WTC11 (cell line): Measurements from ENCODE around the gene CX3CL1. TPM values are rescaled to one million over a fixed set of nuclear protein-coding genes. Genes with fewer than 3 reads are reported as not detected.

Experiments used
- ATAC-seq: fragments of 200-7000 bp; cut with Tn5 transposase; 2 replicates; pipeline ENCODE4 v1.10.0; 2021; ENCODE audit warnings: mild to moderate bottlenecking, moderate library complexity
- CTCF ChIA-PET: fragments of 300-600 bp; sonication (Branson Sonifier 250); formaldehyde crosslinking; loops from one replicate; lab custom pipeline; 2021; ENCODE audit warnings: antibody characterized with exemption; lab: Charles Lee
- POLR2A ChIA-PET: fragments of 350-600 bp; sonication (Branson Sonifier 250); formaldehyde crosslinking; loops from one replicate; lab custom pipeline; 2021; ENCODE audit warnings: antibody characterized with exemption; lab: Charles Lee
- DNase-seq: peaks from one replicate; pipeline ENCODE4 v3.0.0; 2021; ENCODE audit warnings: low spot score
- H3K27ac Mint-ChIP-seq: 2 replicates; pipeline ENCODE4 v1.8.0; 2021; ENCODE audit warnings: mixed read lengths
- H3K27me3 Mint-ChIP-seq: 2 replicates; pipeline ENCODE4 v1.8.0; 2021; ENCODE audit warnings: low read depth, mild to moderate bottlenecking, moderate library complexity, mixed read lengths
- H3K36me3 Mint-ChIP-seq: 2 replicates; pipeline ENCODE4 v1.8.0; 2021; ENCODE audit warnings: mixed read lengths
- H3K4me1 Mint-ChIP-seq: 2 replicates; pipeline ENCODE4 v1.8.0; 2022; ENCODE audit warnings: mixed read lengths
- H3K4me3 Mint-ChIP-seq: 2 replicates; pipeline ENCODE4 v1.8.0; 2021; ENCODE audit warnings: mild to moderate bottlenecking, moderate library complexity, mixed read lengths
- H3K9me3 Mint-ChIP-seq: 2 replicates; pipeline ENCODE4 v1.8.0; 2021; ENCODE audit warnings: mixed read lengths
- ETV6 ChIP-seq: sonication (generic); formaldehyde crosslinking; IDR thresholded peaks from 2 replicates; pipeline ENCODE4 v1.8.1; 2022; ENCODE audit warnings: mild to moderate bottlenecking, missing genetic modification reagents
- GTF2I ChIP-seq: fragments of 250-450 bp; sonication (Bioruptor Pico); conservative IDR thresholded peaks from 2 replicates; pipeline ENCODE4 v1.4.0; 2021; ENCODE audit warnings: mild to moderate bottlenecking
- NFATC4 ChIP-seq: fragments of 250-450 bp; sonication (Bioruptor Pico); IDR thresholded peaks from 2 replicates; pipeline ENCODE4 v1.9.0; 2021; ENCODE audit warnings: mild to moderate bottlenecking
- RORB ChIP-seq: fragments of 250-450 bp; sonication (Bioruptor Pico); IDR thresholded peaks from 2 replicates; pipeline ENCODE4 v1.9.0; 2021; ENCODE audit warnings: mild to moderate bottlenecking
- SOX15 ChIP-seq: fragments of 250-450 bp; sonication (Bioruptor Pico); IDR thresholded peaks from 2 replicates; pipeline ENCODE4 v1.9.0; 2021; ENCODE audit warnings: mild to moderate bottlenecking
- ZNF219 ChIP-seq: sonication (generic); formaldehyde crosslinking; IDR thresholded peaks from 2 replicates; pipeline ENCODE4 v1.8.0; 2023; ENCODE audit warnings: missing genetic modification reagents, mild to moderate bottlenecking, borderline replicate concordance
- total RNA-seq: library from RNA; stranded (reverse); gene quantifications from 3 replicates; pipeline ENCODE4 v1.2.3, GENCODE V29; 2021
- TF ChIP-seq, protein P1 (sequence below): fragments of 250-450 bp; sonication (Bioruptor Pico); IDR thresholded peaks from 2 replicates; pipeline ENCODE4 v2.1.2; 2022; ENCODE audit warnings: mild to moderate bottlenecking, moderate library complexity
- TF ChIP-seq, protein P2 (sequence below): fragments of 250-450 bp; sonication (Bioruptor Pico); IDR thresholded peaks from 2 replicates; pipeline ENCODE4 v1.9.0; 2021; ENCODE audit warnings: moderate library complexity, mild to moderate bottlenecking, inconsistent platforms, borderline replicate concordance
- TF ChIP-seq, protein P3 (sequence below): sonication (generic); formaldehyde crosslinking; IDR thresholded peaks from 2 replicates; pipeline ENCODE4 v1.8.0; 2022; ENCODE audit warnings: missing genetic modification reagents
- TF ChIP-seq, protein P4 (sequence below): fragments of 200-600 bp; IDR thresholded peaks from 2 replicates; pipeline ENCODE4 v1.8.0; 2022; ENCODE audit warnings: antibody characterized with exemption
- TF ChIP-seq, protein P5 (sequence below): fragments of 250-450 bp; sonication (Bioruptor Pico); conservative IDR thresholded peaks from 2 replicates; pipeline ENCODE4 v1.9.0; 2021; ENCODE audit warnings: mild to moderate bottlenecking

Gene CX3CL1
- total RNA-seq, 1 experiment from 2014 or later, result 1.2 TPM

DNA sequence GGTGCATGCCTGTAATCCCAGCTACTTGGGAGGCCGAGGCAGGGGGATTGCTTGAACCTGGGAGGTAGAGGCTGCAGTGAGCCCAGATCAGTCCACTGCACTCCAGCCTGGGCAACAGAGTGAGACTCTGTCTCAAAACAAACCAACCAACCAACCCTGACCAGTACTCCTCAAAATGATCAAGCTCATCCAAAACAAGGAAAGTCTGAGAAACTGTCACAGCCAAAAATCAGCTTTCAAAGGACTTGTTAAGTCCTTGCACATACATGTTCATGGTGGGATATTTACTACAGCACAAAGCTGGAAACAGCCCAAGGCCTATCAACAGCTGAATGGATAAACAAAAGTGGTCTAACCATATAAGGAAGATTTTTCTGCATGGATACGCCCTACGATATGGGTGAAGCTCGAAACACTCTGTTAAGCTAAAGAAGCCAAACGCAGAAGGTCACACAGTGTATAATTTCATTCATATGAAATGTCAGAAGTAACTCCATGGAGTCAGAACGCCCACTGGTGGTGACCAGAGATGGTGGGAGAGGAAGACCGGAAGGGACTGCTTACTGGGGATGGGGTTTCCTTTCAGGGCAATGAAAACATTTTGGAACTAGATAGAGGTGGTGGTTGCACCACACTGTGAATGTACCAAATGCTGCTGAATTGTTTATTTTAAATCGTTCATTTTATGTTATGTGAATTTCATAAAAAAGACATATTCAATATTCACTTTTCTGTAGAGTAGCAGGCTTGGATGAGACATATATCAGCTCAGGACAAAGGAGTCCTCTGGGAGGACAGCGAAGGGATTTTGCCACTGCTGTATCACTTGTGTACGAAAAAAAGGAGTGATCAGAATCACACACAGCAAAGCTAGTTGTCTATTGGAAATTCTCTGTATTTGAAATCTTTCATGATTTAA lies 50.0 kb downstream of the CX3CL1 start:
- no peaks in the 10 kb centered on the region for H3K27me3 Mint-ChIP-seq
- peaks cover 26% of the 10 kb centered on the region for H3K4me1 Mint-ChIP-seq
- no peaks in the 10 kb centered on the region for H3K9me3 Mint-ChIP-seq
- CTCF ChIA-PET, result interaction anchor here (0.6 to 1.7 kb wide), 11 partner anchors 25 to 122 kb away, joined by 3 to 16 read pairs (median 4); partner anchors contain the start of genes CIAPIN1, COQ9 and POLR2C
- POLR2A ChIA-PET, result no interaction called here
- no peak overlapping the region; the same call in 1 of the 2 replicates for H3K27ac Mint-ChIP-seq
- ATAC-seq (peak; percentile 37), DNase-seq (peak; percentile 50)
- H3K4me3 Mint-ChIP-seq, result no peak overlapping the region; the same call in 1 of the 2 replicates
- TF ChIP-seq, protein P1, sequence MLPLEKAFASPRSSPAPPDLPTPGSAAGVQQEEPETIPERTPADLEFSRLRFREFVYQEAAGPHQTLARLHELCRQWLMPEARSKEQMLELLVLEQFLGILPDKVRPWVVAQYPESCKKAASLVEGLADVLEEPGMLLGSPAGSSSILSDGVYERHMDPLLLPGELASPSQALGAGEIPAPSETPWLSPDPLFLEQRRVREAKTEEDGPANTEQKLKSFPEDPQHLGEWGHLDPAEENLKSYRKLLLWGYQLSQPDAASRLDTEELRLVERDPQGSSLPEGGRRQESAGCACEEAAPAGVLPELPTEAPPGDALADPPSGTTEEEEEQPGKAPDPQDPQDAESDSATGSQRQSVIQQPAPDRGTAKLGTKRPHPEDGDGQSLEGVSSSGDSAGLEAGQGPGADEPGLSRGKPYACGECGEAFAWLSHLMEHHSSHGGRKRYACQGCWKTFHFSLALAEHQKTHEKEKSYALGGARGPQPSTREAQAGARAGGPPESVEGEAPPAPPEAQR, result no peak
- TF ChIP-seq GTF2I (no peak), SOX15 (no peak), ETV6 (0 out of 2 replicates have a peak, but pooled peaks have one; percentile 43), RORB (CRISPR knock-in tag) (no peak)
- TF ChIP-seq, protein P2, sequence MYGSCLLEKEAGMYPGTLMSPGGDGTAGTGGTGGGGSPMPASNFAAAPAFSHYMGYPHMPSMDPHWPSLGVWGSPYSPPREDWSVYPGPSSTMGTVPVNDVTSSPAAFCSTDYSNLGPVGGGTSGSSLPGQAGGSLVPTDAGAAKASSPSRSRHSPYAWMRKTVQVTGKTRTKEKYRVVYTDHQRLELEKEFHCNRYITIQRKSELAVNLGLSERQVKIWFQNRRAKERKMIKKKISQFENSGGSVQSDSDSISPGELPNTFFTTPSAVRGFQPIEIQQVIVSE (CRISPR knock-in tag), result no peak
- TF ChIP-seq, protein P3, sequence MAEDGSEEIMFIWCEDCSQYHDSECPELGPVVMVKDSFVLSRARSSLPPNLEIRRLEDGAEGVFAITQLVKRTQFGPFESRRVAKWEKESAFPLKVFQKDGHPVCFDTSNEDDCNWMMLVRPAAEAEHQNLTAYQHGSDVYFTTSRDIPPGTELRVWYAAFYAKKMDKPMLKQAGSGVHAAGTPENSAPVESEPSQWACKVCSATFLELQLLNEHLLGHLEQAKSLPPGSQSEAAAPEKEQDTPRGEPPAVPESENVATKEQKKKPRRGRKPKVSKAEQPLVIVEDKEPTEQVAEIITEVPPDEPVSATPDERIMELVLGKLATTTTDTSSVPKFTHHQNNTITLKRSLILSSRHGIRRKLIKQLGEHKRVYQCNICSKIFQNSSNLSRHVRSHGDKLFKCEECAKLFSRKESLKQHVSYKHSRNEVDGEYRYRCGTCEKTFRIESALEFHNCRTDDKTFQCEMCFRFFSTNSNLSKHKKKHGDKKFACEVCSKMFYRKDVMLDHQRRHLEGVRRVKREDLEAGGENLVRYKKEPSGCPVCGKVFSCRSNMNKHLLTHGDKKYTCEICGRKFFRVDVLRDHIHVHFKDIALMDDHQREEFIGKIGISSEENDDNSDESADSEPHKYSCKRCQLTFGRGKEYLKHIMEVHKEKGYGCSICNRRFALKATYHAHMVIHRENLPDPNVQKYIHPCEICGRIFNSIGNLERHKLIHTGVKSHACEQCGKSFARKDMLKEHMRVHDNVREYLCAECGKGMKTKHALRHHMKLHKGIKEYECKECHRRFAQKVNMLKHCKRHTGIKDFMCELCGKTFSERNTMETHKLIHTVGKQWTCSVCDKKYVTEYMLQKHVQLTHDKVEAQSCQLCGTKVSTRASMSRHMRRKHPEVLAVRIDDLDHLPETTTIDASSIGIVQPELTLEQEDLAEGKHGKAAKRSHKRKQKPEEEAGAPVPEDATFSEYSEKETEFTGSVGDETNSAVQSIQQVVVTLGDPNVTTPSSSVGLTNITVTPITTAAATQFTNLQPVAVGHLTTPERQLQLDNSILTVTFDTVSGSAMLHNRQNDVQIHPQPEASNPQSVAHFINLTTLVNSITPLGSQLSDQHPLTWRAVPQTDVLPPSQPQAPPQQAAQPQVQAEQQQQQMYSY (CRISPR knock-in tag), result peak; percentile 58; the same call in 1 of the 2 replicates
- TF ChIP-seq, protein P4, sequence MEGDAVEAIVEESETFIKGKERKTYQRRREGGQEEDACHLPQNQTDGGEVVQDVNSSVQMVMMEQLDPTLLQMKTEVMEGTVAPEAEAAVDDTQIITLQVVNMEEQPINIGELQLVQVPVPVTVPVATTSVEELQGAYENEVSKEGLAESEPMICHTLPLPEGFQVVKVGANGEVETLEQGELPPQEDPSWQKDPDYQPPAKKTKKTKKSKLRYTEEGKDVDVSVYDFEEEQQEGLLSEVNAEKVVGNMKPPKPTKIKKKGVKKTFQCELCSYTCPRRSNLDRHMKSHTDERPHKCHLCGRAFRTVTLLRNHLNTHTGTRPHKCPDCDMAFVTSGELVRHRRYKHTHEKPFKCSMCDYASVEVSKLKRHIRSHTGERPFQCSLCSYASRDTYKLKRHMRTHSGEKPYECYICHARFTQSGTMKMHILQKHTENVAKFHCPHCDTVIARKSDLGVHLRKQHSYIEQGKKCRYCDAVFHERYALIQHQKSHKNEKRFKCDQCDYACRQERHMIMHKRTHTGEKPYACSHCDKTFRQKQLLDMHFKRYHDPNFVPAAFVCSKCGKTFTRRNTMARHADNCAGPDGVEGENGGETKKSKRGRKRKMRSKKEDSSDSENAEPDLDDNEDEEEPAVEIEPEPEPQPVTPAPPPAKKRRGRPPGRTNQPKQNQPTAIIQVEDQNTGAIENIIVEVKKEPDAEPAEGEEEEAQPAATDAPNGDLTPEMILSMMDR, result no peak; the same call in 1 of the 2 replicates
- H3K36me3 Mint-ChIP-seq, result peaks cover 3% of the 10 kb centered on the region

DNA sequence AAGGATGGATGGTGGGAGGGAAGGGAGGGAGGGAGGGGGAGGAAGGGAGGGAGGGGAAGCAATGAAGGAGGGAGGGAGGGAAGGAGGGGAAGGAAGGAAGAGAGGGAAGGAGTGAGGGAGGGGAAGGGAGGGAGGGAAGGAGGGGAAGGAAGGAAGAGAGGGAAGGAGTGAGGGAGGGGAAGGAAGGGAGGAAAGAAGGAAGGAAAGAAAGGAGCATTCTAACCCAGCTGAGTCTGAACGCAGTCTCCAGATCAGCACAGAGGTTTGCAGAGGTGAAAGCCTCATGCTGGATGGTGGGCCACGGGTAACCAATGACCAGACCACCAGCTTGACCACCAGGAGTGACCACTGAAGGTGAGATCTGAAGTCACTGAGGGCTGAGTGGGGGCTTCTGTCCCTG lies 50.9 kb downstream of the CX3CL1 start:
- TF ChIP-seq, protein P5, sequence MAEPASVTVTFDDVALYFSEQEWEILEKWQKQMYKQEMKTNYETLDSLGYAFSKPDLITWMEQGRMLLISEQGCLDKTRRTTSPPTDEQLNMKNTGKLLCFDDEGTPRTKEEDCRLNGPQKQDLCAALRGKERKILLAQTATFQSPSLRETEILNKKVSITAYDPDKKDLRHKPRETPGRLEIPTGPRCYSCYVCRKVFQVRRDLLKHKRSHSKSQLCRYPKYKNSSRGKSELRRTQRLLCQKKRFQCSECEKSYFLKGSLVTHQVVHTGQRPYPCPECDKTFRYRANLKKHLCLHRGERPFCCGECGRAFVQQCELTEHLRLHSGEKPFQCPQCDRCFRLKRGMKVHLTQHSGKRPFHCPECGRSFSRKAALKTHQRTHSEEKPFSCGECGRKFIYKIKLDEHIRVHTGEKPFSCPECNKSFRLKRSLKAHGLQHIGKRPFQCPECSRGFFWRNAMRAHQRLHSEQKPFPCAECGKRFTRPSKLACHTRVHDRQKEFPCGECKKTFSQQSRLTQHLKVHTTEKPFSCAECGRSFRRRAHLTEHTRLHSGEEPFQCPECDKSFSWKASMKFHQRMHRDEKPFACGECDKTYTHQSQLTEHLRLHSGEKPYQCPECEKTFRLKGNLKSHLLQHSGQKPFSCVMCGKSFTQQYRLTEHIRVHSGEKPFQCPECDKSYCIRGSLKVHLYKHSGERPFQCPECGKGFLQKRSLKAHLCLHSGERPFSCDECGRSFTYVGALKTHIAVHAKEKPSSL (CRISPR knock-in tag), result no peak
- TF ChIP-seq ZNF219 (CRISPR knock-in tag) (no peak), NFATC4 (CRISPR knock-in tag) (no peak)
- no peak overlapping the region for H3K27ac Mint-ChIP-seq

More for the DNA sequence above, 50.9 kb downstream of the CX3CL1 start:
- Mint-ChIP-seq H3K36me3 (peaks cover 12% of the 10 kb centered on the region), H3K9me3 (no peaks in the 10 kb centered on the region), H3K27me3 (no peaks in the 10 kb centered on the region), H3K4me3 (no peak overlapping the region), H3K4me1 (peaks cover 21% of the 10 kb centered on the region)
- no peak for ATAC-seq
- ChIA-PET CTCF (interaction anchor here (0.7 to 1.9 kb wide), 6 partner anchors 42 to 123 kb away, joined by 3 to 16 read pairs (median 4); no protein-coding TSS in a partner anchor), POLR2A (no interaction called here)
- no peak for DNase-seq
